ENCODE results near the gene PTMA.
"Not testable (repeated sequence)": the region's sequence is repeated elsewhere in the genome, so short reads cannot be mapped to it uniquely, and the experiment has no call there.

The PTMA gene

DNA sequence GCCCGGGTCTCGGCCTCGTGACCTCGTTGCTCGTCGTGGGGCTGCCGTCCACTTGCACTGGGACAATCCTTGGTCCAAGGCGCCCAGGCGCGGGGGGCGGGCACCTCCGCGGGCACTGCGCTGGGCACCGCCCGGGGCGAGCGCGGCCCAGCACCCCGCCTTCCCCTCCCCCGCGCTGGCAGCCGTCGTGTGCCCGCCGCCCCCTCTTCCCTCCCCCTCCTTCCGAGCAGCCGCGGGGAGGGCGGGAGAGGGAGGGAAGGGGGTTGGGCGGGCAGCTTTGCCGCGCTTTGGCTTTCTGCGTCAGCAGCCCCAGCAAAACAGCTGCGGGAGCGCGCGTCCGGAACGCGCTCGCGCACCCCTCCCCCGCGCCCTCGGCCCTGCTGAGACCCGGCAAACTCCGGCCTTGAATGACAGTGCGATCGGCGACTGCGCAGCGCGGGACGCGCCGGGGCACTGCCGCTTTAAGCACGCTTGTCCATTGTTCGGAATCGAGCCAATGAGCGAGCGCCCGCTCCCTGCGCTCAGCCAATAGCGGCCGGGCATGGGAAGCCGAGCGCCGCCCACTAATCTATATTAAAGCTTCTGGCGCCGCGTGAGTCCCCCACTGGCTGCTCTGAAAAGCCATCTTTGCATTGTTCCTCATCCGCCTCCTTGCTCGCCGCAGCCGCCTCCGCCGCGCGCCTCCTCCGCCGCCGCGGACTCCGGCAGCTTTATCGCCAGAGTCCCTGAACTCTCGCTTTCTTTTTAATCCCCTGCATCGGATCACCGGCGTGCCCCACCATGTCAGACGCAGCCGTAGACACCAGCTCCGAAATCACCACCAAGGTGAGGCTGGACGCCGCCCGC, at the start of gene PTMA:
Gene PTMA (plus strand): TSS at position 599 of the 846 bp plus-strand sequence. CDS start 182 bp downstream, at position 781.
- peak; percentile 98 to 100 (median 99) for DNase-seq

- not testable (repeated sequence) for DNase-seq
These were observed 48.3 kb upstream of the PTMA start for GRCh38 chr2:231660073-231660472.

GRCh38 chr2:231660860-231661259, 47.5 kb upstream of the PTMA start:
- no peak for DNase-seq

- DNase-seq, result no peak
These were observed 46.8 kb upstream of the PTMA start for GRCh38 chr2:231661422-231662027.

DNA sequence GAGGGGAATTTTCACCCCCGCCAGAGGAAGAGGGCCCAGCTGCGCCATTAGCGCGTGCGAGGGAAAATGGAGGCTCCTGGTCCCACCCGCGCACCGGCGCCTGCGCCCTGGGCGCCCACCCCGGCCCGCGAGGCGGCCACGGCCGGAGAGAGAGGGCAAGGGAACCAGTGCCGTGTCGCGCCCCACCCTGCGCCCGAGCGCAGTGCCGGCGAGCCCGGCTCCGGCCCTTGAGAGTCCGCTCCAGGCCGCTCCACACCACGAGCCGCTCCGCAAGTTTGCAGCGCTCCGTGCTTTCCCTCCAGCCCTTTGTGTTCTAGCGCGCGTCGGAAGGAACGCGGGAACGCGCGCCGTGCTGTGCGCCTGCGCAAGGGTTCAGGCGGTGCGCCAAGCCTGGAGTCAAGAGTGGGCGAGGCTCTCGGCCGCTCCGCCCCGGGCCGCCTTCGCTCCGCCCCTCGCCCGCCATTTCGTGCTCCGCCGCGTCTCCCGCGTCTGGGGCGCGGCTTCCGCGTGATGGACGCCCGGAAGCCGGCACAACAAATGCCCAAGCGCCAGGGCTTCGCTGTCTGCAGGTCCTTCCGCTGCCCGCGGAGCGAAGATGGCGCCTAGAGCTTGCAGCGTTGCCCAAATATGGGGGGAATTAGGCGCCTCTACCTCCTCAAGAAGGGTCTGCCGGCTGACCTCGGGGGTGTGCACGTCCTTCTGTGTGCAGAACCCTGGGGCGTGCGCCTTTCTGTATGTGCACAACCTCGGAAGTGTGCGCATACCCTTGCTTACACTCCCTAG, 46.1 kb upstream of the PTMA start:
- DNase-seq, result peak; percentile 94 to 99 (median 96)

GRCh38 chr2:231662811-231663457, 45.4 kb upstream of the PTMA start:
- no peak for DNase-seq

DNA sequence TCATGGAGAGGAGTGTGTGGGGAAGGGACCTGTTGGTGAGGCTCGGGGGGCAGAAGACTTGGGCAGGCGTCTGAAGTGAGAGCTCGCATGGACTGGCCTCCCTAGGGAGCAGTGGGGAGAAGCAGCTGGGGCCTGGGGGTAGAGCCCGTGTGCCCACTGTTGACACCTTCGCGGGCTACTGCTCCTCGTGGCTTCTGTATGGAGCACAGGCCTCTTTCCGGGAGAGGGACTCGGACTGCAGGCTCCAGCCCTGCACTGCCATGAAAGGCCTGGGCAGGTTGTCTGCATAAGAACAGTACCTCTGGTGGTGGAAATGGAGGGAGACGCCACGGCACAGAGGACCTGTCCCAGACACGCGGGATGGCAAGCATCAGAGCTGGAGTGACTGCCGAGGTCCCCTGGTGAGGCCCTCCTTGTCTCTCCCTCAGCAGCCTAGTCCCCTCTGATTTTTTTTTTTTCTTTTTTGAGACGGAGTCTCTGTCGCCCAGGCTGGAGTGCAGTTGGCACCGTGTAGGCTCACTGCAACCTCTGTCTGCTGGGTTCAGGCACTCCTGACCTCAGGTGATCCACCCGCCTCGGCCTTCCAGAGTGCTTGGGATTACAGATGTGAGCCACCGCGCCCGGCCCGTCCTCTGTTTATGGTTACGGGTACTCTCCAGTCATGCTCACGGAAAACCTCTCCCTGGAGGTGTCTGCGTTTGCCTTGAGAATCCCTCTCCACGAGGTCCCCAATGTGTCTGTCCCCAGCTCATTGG, 44.7 kb upstream of the PTMA start:
- no peak for DNase-seq

- DNase-seq, result no peak
These were observed 43.6 kb upstream of the PTMA start for GRCh38 chr2:231664727-231665126.

DNA sequence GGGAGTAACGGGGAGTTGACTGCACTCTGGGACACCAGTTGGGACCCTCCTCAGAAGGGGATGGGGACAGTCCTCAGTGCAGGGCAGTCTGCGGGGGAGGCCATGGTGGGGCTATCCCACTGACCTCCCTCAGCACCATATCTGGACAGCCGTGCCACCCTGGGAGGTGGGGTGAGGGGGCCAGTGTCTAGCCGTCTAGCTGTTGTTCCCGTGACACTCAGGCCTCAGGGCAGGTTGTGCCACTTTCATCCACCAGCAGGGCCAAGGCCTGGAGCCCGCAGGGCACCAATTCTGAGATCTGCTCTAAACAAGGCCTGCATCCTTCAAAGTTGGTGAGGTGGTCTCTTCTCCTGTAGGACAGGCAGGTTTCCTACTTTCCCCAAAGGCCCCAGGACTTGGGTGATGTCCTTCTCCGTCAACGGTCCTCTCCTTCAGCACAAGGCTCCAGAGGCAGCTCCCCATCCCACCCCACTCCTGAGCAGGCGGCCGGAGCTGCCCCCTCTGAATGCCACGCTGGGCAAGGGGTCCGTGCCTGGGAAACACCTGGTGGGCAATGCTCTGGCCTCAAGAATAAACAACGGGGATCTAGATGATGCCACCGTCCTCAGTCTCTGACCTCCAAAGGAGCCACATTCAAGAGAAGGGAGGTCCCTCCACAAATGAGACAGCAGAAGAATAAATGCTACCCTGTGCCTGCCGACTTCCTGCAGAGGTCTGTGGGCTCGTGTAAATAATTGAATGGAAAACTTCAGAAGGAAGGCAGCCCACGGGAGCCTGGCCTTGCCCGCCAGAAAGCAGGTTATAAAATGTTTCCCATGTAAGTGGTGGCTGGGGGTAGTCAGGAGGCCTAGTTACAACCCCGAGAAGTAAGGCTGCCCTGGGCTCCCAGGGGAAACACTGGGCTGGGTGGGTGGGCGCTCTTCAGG, 42.8 kb upstream of the PTMA start:
- no peak for DNase-seq

DNA sequence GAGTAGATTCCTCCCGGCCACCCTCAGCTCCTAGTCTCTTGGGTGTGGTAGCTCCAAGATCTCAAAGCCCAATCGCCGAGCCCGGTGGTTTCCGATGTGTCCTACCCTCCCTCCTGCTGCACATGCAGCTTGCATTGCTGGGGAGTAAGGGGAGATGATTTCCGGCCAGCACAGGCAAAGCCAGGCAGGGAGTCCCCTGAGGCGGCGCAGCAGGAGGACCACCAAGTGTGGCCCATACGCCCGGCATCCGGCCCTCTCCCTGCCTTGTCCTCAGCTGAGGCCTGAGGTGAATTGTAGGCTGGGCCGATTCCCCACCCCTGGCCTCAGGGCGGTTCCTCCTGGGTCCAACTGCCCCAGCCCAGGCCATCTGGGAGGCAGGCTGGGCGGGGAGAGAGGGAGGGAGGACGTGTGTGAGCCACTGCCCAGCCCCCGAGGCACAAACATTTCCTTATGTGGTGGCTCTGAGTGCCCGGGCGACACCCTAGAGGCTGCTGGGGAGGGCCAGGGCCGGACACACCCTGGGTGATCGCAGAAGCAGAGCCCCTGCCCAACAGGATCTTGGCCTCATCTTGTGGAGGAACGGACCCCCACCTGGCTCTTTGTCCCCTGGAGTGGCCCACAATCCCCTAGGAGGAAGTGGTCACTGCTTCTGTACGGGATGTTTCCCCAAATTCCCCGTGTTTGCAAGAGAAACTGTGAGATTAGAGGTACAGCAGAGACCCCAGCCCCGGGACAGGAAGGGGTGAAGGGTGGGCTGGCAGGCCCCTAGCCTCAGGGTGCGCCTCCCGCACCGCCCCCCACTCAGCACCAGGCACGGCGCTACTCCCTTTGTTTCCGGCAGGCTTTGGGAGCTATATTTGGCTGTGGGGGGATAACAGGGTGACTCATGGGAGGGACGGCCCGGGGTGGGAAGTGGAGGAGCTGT, 41.9 kb upstream of the PTMA start:
- no peak for DNase-seq

- DNase-seq, result no peak
These were observed 41.3 kb upstream of the PTMA start for GRCh38 chr2:231667096-231667427.

- no peak for DNase-seq
These were observed 40.8 kb upstream of the PTMA start for GRCh38 chr2:231667496-231667895.

- no peak for DNase-seq
These were observed 39.3 kb upstream of the PTMA start for GRCh38 chr2:231668981-231669380.

GRCh38 chr2:231671270-231672050, 36.9 kb upstream of the PTMA start:
- no peak for DNase-seq

GRCh38 chr2:231672617-231673347, 35.5 kb upstream of the PTMA start:
- DNase-seq, result no peak

DNA sequence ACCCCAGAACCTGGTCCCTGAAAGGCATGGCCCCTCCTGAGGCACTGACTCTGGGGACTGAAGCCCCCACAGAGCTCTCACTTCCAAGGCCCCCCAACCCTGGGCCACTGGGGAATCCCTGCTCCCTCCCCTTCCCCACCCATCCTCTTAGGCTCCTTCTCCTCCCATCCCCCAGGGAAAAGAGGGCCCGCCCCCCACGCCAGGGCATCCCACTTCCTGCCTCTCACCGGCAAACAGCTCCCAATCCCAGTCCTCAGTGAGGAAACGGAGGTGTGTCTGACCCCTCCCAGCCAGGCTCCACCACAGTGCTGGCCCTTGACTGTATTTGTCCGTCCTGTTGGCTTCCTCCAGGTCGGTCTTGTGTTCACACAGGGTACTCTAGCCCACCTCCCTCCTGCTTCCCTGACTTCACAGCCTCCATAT, 35.0 kb upstream of the PTMA start:
- DNase-seq, result no peak

- peak in 5 of 6 experiments; percentile 16 to 52 (median 34) for DNase-seq
These were observed 33.6 kb upstream of the PTMA start for GRCh38 chr2:231674587-231675338.

DNA sequence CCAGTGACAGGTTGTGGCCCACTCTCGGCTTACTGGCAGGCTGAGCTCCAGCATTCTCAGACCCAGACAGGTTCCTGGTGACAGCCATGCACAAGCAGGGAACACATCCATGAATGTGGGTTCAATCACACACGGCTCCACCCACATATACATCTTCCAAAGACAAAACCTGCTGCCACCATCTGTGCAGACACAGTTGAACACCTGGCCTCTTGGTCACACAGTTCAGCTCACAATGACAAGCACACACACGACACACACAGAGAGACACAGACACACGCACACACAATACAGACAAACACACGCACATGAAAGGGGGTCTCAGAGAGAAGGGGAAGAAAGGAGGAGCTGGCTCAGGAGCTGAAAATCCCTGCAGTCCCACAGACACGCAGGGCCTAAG, 32.1 kb upstream of the PTMA start:
- no peak for DNase-seq

Measured in stimulated activated naive CD4-positive, alpha-beta T cell (primary cell).